Measurements from ENCODE around the gene AUTS2. TPM values are rescaled to one million over a fixed set of nuclear protein-coding genes. Genes with fewer than 3 reads are reported as not detected.

AUTS2 gene
- total and polyA plus RNA-seq, 10 of the 15 experiments (the other 5 are each of a cell fraction or from before 2014, with no cell fraction given): 6.4 to 55.6 (median 21.6) TPM

DNA sequence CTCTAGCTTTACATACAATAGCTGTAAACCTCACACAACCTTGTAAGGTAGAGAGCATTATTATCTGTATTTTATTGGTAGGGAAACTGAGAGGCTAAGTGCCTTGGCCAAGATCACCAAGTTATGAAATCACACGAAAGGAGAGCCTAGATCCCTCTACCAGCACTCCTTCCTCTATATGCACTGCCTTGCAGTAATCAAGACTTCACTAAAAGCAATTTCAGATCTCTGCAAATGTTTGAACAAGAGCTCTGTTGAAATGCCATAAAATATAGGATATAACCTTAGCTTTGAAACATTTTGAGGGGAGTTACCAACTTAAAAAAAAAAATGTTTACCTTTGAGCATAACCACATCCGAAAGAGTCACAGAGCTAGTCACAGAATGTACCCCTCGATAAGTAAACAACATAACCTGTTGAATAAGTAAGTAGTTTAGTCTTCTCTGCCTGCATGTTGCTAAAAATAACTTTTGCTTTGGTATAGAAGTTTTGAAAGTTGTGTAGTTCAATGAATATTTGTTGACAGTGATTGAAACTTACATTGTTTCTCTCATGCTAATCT is 709.4 kb downstream of the AUTS2 start (continued):
- TF ChIP-seq, protein P1, sequence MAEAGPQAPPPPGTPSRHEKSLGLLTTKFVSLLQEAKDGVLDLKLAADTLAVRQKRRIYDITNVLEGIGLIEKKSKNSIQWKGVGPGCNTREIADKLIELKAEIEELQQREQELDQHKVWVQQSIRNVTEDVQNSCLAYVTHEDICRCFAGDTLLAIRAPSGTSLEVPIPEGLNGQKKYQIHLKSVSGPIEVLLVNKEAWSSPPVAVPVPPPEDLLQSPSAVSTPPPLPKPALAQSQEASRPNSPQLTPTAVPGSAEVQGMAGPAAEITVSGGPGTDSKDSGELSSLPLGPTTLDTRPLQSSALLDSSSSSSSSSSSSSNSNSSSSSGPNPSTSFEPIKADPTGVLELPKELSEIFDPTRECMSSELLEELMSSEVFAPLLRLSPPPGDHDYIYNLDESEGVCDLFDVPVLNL (IDR thresholded peaks at IDR 0.05; ENCODE audit: low read depth, low read length): no peak
- TF ChIP-seq FOXM1 (IDR thresholded peaks at IDR 0.05; ENCODE audit: low read depth, low read length): no peak
- TF ChIP-seq ZNF384 (IDR thresholded peaks at IDR 0.05; ENCODE audit: borderline replicate concordance, low read depth, low read length): no peak
- TF ChIP-seq, protein P2, sequence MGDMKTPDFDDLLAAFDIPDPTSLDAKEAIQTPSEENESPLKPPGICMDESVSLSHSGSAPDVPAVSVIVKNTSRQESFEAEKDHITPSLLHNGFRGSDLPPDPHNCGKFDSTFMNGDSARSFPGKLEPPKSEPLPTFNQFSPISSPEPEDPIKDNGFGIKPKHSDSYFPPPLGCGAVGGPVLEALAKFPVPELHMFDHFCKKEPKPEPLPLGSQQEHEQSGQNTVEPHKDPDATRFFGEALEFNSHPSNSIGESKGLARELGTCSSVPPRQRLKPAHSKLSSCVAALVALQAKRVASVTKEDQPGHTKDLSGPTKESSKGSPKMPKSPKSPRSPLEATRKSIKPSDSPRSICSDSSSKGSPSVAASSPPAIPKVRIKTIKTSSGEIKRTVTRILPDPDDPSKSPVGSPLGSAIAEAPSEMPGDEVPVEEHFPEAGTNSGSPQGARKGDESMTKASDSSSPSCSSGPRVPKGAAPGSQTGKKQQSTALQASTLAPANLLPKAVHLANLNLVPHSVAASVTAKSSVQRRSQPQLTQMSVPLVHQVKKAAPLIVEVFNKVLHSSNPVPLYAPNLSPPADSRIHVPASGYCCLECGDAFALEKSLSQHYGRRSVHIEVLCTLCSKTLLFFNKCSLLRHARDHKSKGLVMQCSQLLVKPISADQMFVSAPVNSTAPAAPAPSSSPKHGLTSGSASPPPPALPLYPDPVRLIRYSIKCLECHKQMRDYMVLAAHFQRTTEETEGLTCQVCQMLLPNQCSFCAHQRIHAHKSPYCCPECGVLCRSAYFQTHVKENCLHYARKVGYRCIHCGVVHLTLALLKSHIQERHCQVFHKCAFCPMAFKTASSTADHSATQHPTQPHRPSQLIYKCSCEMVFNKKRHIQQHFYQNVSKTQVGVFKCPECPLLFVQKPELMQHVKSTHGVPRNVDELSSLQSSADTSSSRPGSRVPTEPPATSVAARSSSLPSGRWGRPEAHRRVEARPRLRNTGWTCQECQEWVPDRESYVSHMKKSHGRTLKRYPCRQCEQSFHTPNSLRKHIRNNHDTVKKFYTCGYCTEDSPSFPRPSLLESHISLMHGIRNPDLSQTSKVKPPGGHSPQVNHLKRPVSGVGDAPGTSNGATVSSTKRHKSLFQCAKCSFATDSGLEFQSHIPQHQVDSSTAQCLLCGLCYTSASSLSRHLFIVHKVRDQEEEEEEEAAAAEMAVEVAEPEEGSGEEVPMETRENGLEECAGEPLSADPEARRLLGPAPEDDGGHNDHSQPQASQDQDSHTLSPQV (IDR thresholded peaks at IDR 0.05): no peak

DNA sequence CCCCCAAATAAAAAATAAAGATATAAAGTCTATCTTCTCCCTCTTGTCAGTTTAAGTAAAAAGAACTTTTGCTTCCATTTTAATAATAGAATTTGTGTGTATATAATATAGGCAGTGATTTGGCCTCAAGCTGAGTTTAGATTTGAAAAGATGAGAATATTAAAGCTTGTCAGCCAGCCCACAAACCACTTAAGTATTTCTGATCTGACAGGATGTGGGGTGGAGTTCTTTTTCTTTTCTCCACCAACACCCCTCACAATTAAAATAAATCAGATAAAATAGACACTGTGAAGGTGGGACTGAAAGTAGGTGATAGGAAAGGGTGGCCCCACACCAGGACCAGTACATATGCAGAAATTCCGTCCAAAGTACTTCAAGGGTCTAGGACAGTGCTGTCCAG is 714.1 kb downstream of the AUTS2 start:
- Histone ChIP-seq H3K4me1 (ENCODE audit: control insufficient read depth, insufficient read depth, low read length) (no peaks in the 10 kb centered on the region), H3K27ac (ENCODE audit: control insufficient read depth, insufficient read depth) (no peak overlapping the region), H3K36me3 (ENCODE audit: control insufficient read depth in 2 of 2, insufficient read depth in 2 of 2, low read length in 1 of 2) (no peaks in the 10 kb centered on the region), H4K20me1 (ENCODE audit: control insufficient read depth, insufficient read depth) (no peaks in the 10 kb centered on the region), H3K4me2 (ENCODE audit: control insufficient read depth, insufficient read depth) (no peak overlapping the region), H3K79me2 (ENCODE audit: control insufficient read depth, insufficient read depth, low read length) (no peaks in the 10 kb centered on the region), H2AFZ (ENCODE audit: control insufficient read depth, low read depth, low read length) (no peak overlapping the region), H3K9me3 (replicated peaks; ENCODE audit: control insufficient read depth, insufficient read depth, low read length) (no peaks in the 10 kb centered on the region), H3K9ac (ENCODE audit: control insufficient read depth, insufficient read depth, low read length) (no peak overlapping the region), H3K4me3 (no peak overlapping the region), H3K27me3 (replicated peaks in 1 of 2; ENCODE audit: control insufficient read depth in 2 of 2, insufficient read depth in 2 of 2, low read length in 1 of 2) (no peaks in the 10 kb centered on the region)
- FAIRE-seq: no peak
- no TSS peak for BruUV-seq (replicated peaks)
- in situ Hi-C loops (cut with MboI) (no loop called here), intact Hi-C loops (cut with micrococcal nuclease; ENCODE audit: unreplicated experiment) (no loop called here)
- TF ChIP-seq, protein P2 (IDR thresholded peaks at IDR 0.05): no peak
- no peak for TF ChIP-seq RUNX3 (IDR thresholded peaks at IDR 0.05; ENCODE audit: low read length)
- TF ChIP-seq, protein P3, sequence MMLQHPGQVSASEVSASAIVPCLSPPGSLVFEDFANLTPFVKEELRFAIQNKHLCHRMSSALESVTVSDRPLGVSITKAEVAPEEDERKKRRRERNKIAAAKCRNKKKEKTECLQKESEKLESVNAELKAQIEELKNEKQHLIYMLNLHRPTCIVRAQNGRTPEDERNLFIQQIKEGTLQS (IDR thresholded peaks at IDR 0.05; ENCODE audit: borderline replicate concordance, extremely low read depth, low read depth, low read length): no peak
- CTCF ChIA-PET: interaction anchor here (1.5 kb wide), 1 partner anchor 22 kb away, joined by 3 read pairs; no protein-coding TSS in a partner anchor
- SMC1A ChIA-PET (ENCODE audit: uncharacterized antibody, unreplicated experiment): no interaction called here
- RAD21 ChIA-PET (ENCODE audit: unreplicated experiment): no interaction called here
- WGBS (ENCODE audit: insufficient coverage, insufficient replicate concordance, low lambda C conversion rate, missing lambda C conversion rate): 0% methylated on average over 1 of the region's 1 CpG
- POLR2A ChIA-PET: no interaction called here
- no peak for DNase-seq (ENCODE audit: low read depth, low spot score)
- ATAC-seq: no peak; the same call in 2 of the 3 replicates

All from GM12878 (cell line).